SK-N-SH (cell line): ENCODE measurements around the gene ALDOB. TPM values are rescaled to one million over a fixed set of nuclear protein-coding genes. Genes with fewer than 3 reads are reported as not detected.

ENCODE experiments used
- CTCF ChIA-PET: fragments of 300-600, 350-600 bp; formaldehyde crosslinking; extraction: SDS; loops from one replicate; lab custom pipeline; 2021; lab: Yijun Ruan, JAX
- POLR2A ChIA-PET: fragments of 350-600 bp; sonication (Branson Sonifier 250); formaldehyde crosslinking; extraction: SDS; loops from one replicate; lab custom pipeline; 2020; ENCODE audit warnings: antibody characterized with exemption, inconsistent platforms; lab: Yijun Ruan, JAX
- DNase-seq: peaks from one replicate; pipeline ENCODE4 v3.0.0; 2012
- H2AFZ ChIP-seq: fragments of 200-600 bp; sonication (generic); 2 replicates; pipeline ENCODE4 v1.8.1; 2016; ENCODE audit warnings: antibody characterized with exemption, mild to moderate bottlenecking, low read depth
- H3F3A ChIP-seq: fragments of 200-600 bp; sonication (generic); replicated peaks from 2 replicates; pipeline ENCODE3; 2016; ENCODE audit warnings: antibody characterized with exemption, mild to moderate bottlenecking; ENCODE audit not compliant: insufficient read depth
- H3K27ac ChIP-seq, 2 experiments: fragments of 200-500 bp in 1 of 2; fragments of 200-600 bp in 1 of 2; sonication (Bioruptor generic) in 1 of 2; sonication (generic), shearing (Covaris generic) in 1 of 2; 2 replicates each; pipeline versions ENCODE4 v1.5.1 to v1.6.1; 2014 to 2016; ENCODE audit warnings: low read depth in 2 of 2, inconsistent platforms in 1 of 2, low read length in 1 of 2, mild to moderate bottlenecking in 1 of 2, mixed read lengths in 1 of 2
- H3K27me3 ChIP-seq: fragments of 200-600 bp; sonication (generic), shearing (Covaris generic); 2 replicates; pipeline ENCODE4 v1.6.1; 2016; ENCODE audit warnings: mixed run types; ENCODE audit not compliant: insufficient read depth
- H3K36me3 ChIP-seq, 2 experiments: fragments of 200-500 bp in 1 of 2; fragments of 200-600 bp in 1 of 2; sonication (Bioruptor generic) in 1 of 2; sonication (generic) in 1 of 2; replicated peaks in 1 of 2; 2 replicates each; pipeline versions ENCODE3 to v1.5.1; 2014 to 2016; ENCODE audit warnings: low read length in 1 of 2, mild to moderate bottlenecking in 1 of 2; ENCODE audit not compliant: insufficient read depth in 2 of 2, control insufficient read depth in 1 of 2
- H3K4me1 ChIP-seq, 2 experiments: fragments of 200-500 bp in 1 of 2; fragments of 200-600 bp in 1 of 2; sonication (Bioruptor generic) in 1 of 2; sonication (generic), shearing (Covaris generic) in 1 of 2; 2 replicates each; pipeline versions ENCODE4 v1.5.1 to v1.6.1; 2014 to 2016; ENCODE audit warnings: low read depth in 1 of 2, low read length in 1 of 2, mixed run types in 1 of 2; ENCODE audit not compliant: insufficient read depth in 2 of 2, control insufficient read depth in 1 of 2
- H3K4me2 ChIP-seq: fragments of 200-600 bp; sonication (generic), shearing (Covaris generic); 2 replicates; pipeline ENCODE4 v1.6.1; 2017; ENCODE audit warnings: mixed run types
- H3K4me3 ChIP-seq, 2 experiments: fragments of 200-500 bp in 1 of 2; fragments of 200-600 bp in 1 of 2; sonication (Bioruptor generic) in 1 of 2; sonication (generic), shearing (Covaris generic) in 1 of 2; 2 replicates each; pipeline versions ENCODE4 v1.5.1 to v1.8.1; 2014 to 2016; ENCODE audit warnings: low read depth in 2 of 2, inconsistent platforms in 1 of 2, low read length in 1 of 2, mild to moderate bottlenecking in 1 of 2, mixed read lengths in 1 of 2, moderate library complexity in 1 of 2
- H3K79me2 ChIP-seq: fragments of 200-600 bp; sonication (generic); 2 replicates; pipeline ENCODE4 v1.8.1; 2017; ENCODE audit warnings: mild to moderate bottlenecking; ENCODE audit not compliant: insufficient read depth
- H3K9ac ChIP-seq: fragments of 200-600 bp; sonication (generic); 2 replicates; pipeline ENCODE4 v1.6.1; 2017; ENCODE audit warnings: mixed run types
- H3K9me2 ChIP-seq: fragments of 200-600 bp; sonication (generic); 2 replicates; pipeline ENCODE4 v1.6.1; 2017; ENCODE audit warnings: mixed run types
- H3K9me3 ChIP-seq: fragments of 200-600 bp; sonication (generic); 2 replicates; pipeline ENCODE4 v1.6.1; 2017; ENCODE audit warnings: mixed run types, mild to moderate bottlenecking, moderate library complexity
- H4K20me1 ChIP-seq: fragments of 200-600 bp; sonication (generic); 2 replicates; pipeline ENCODE4 v1.6.1; 2017; ENCODE audit warnings: mild to moderate bottlenecking, mixed run types; ENCODE audit not compliant: insufficient read depth
- FOSL2 ChIP-seq: IDR thresholded peaks from 2 replicates; pipeline ENCODE4 v1.4.0; 2012; ENCODE audit warnings: low read depth, mild to moderate bottlenecking, moderate library complexity, borderline replicate concordance
- FOXJ3 ChIP-seq: sonication (generic); formaldehyde crosslinking; IDR thresholded peaks from 2 replicates; pipeline ENCODE4 v1.5.1; 2020; ENCODE audit warnings: mild to moderate bottlenecking, missing genetic modification reagents
- GABPA ChIP-seq: IDR thresholded peaks from 2 replicates; pipeline ENCODE4 v1.4.0; 2012; ENCODE audit warnings: low read depth, mild to moderate bottlenecking
- JUND ChIP-seq: IDR thresholded peaks from 2 replicates; pipeline ENCODE4 v1.4.0; 2012
- MXI1 ChIP-seq: IDR thresholded peaks from 2 replicates; pipeline ENCODE4 v1.6.1; 2012; ENCODE audit warnings: mild to moderate bottlenecking, low read depth, low read length, improper control_type of control experiment
- NFIC ChIP-seq: IDR thresholded peaks from 2 replicates; pipeline ENCODE4 v1.4.0; 2012; ENCODE audit warnings: borderline replicate concordance
- NRF1 ChIP-seq: IDR thresholded peaks from 2 replicates; pipeline ENCODE4 v1.6.1; 2012; ENCODE audit warnings: low read depth, mild to moderate bottlenecking, low read length
- POLR2AphosphoS5 ChIP-seq: IDR thresholded peaks from 2 replicates; pipeline ENCODE4 v1.6.1; 2012; ENCODE audit warnings: low read depth, low read length
- RCOR1 ChIP-seq: fragments of 150-350 bp; IDR thresholded peaks from 2 replicates; pipeline ENCODE4 v1.6.1; 2017; ENCODE audit warnings: antibody characterized with exemption, low read length
- RXRA ChIP-seq: IDR thresholded peaks from 2 replicates; pipeline ENCODE4 v1.4.0; 2012; ENCODE audit warnings: low read depth, mild to moderate bottlenecking, borderline replicate concordance
- TAF1 ChIP-seq: IDR thresholded peaks from 2 replicates; pipeline ENCODE4 v1.6.1; 2012; ENCODE audit warnings: low read depth, mild to moderate bottlenecking, low read length, moderate library complexity, borderline replicate concordance
- TCF12 ChIP-seq: IDR thresholded peaks from 2 replicates; pipeline ENCODE4 v1.4.0; 2012
- TEAD4 ChIP-seq: IDR thresholded peaks from 2 replicates; pipeline ENCODE4 v1.4.0; 2012; ENCODE audit warnings: mild to moderate bottlenecking, borderline replicate concordance; ENCODE audit not compliant: insufficient read depth
- WGBS: methylation state at CpG from one replicate; pipeline ENCODE4 v1.1.6; 2017; ENCODE audit warnings: low lambda C conversion rate; 5-methylcytosine and 5-hydroxymethylcytosine counted together
- polyA plus RNA-seq, 3 experiments: library from polyadenylated mRNA; depleted of rRNA; stranded (reverse); fragments of >200 nt; gene quantifications; 2 replicates each; pipeline ENCODE4 v1.2.3, GENCODE V29; 2012
- TF ChIP-seq, protein P1 (sequence below): IDR thresholded peaks from 2 replicates; pipeline ENCODE4 v1.4.0; 2012; ENCODE audit warnings: low read depth
- TF ChIP-seq, protein P2 (sequence below): IDR thresholded peaks from 2 replicates; pipeline ENCODE4 v1.6.1; 2012; ENCODE audit warnings: mild to moderate bottlenecking, low read depth, low read length, moderate library complexity
- TF ChIP-seq, protein P3 (sequence below): fragments of 150-350 bp; IDR thresholded peaks from 2 replicates; pipeline ENCODE4 v1.6.1; 2016; ENCODE audit warnings: mild to moderate bottlenecking, low read depth, low read length

ALDOB gene
- polyA plus RNA-seq, 1 of the 3 experiments (the other 2 are of a cell fraction), result not detected

DNA sequence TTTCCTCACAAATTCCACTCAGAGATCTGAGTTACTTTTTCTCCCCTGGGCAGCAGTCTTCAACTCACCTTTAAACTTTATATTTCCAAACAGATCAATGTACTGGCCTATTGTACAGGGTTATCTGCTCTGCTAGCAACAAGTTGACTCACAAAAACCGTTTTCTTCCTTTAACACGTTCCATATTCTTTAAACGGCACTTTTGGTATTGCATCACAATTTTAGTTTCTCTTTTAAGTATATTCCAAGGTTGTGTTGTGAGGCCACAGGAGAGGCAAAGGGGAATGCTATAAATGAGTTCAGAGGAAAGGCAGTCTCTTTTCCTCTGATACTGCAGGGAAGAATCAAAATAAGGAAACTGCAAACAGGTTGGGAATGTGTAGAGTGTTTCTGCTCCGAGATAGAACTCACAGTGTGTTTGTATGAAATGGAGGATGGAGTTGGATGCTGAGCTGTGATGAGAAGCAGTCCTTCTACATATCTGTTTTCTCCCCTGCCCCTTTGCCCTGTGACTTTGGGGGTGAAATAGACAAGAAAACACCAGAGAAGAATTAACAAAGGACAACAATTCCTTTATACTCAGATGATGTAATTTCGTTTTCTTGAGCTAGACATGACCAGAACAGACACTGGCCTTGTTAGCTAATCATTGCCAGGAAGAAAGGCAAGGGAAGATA lies 9.9 kb upstream of the ALDOB start (continued):
- no peak for TF ChIP-seq GABPA
- no peak for TF ChIP-seq POLR2AphosphoS5
- TF ChIP-seq, protein P1, sequence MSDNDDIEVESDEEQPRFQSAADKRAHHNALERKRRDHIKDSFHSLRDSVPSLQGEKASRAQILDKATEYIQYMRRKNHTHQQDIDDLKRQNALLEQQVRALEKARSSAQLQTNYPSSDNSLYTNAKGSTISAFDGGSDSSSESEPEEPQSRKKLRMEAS, result no peak
- TF ChIP-seq NFIC, result no peak

DNA sequence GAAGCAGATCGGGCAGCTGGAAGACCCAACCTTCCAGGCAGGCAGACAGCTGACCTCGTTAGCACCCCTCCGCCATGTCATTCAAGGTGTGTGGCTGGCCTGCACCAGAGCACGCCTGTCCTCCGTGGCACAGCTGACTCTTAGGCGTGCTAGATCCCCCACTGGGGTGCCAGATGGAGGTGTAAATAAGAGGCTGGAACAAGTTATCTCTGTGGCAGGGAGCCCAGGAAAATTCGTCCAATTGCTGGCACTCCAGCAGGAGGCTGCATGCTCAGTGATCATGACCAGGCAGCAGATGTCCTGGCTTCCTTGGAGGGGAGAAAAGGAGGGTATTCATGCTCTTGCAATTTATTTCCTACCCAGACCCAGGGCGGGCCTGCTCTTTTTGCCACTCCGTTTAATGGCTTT lies 7.8 kb upstream of the ALDOB start:
- Histone ChIP-seq H3K4me1 (peaks cover 0 to 4% of the 10 kb centered on the region in 2 experiments; a peak in 1 of 4 replicates), H3K4me3 (no peak overlapping the region), H3K9me3 (no peaks in the 10 kb centered on the region), H2AFZ (no peak overlapping the region), H3K9ac (no peak overlapping the region), H3K36me3 (no peaks in the 10 kb centered on the region), H3F3A (no peaks in the 10 kb centered on the region), H3K79me2 (no peaks in the 10 kb centered on the region), H3K27ac (no peak overlapping the region), H3K4me2 (no peak overlapping the region), H4K20me1 (no peaks in the 10 kb centered on the region), H3K9me2 (no peaks in the 10 kb centered on the region), H3K27me3 (no peaks in the 10 kb centered on the region)
- DNase-seq, result no peak
- TF ChIP-seq, protein P2, sequence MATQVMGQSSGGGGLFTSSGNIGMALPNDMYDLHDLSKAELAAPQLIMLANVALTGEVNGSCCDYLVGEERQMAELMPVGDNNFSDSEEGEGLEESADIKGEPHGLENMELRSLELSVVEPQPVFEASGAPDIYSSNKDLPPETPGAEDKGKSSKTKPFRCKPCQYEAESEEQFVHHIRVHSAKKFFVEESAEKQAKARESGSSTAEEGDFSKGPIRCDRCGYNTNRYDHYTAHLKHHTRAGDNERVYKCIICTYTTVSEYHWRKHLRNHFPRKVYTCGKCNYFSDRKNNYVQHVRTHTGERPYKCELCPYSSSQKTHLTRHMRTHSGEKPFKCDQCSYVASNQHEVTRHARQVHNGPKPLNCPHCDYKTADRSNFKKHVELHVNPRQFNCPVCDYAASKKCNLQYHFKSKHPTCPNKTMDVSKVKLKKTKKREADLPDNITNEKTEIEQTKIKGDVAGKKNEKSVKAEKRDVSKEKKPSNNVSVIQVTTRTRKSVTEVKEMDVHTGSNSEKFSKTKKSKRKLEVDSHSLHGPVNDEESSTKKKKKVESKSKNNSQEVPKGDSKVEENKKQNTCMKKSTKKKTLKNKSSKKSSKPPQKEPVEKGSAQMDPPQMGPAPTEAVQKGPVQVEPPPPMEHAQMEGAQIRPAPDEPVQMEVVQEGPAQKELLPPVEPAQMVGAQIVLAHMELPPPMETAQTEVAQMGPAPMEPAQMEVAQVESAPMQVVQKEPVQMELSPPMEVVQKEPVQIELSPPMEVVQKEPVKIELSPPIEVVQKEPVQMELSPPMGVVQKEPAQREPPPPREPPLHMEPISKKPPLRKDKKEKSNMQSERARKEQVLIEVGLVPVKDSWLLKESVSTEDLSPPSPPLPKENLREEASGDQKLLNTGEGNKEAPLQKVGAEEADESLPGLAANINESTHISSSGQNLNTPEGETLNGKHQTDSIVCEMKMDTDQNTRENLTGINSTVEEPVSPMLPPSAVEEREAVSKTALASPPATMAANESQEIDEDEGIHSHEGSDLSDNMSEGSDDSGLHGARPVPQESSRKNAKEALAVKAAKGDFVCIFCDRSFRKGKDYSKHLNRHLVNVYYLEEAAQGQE, result no peak
- TF ChIP-seq MXI1 (no peak), NRF1 (no peak), NFIC (no peak), TAF1 (no peak), FOSL2 (no peak), FOXJ3 (no peak)
- 58% methylated on average over 9 of the region's 9 CpGs for WGBS
- ChIA-PET POLR2A (no interaction called here), CTCF (interaction anchor here (0.7 to 2.4 kb wide), 2 partner anchors 15 to 62 kb away, joined by 3 to 13 read pairs; no protein-coding TSS in a partner anchor)

DNA sequence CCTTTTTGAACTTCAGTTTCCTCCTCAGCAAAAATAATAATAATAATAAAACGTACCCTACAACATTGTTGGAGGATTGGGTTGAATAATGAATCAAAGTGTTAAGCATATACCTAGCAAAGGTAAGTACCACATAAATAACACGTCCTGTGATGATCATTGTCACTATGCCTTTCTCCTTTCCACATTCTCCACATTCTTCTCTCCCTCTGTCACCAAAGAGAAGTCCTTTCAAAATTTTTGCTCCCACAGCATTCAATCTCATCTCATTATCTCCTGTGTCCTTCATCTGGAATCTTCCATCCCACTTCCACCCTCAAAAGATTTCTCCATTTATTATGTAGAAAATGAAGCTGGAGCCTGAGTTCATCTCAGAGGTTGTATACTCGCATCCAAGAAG lies 7.2 kb upstream of the ALDOB start:
- Histone ChIP-seq H3K4me3 (no peak overlapping the region), H3K27me3 (no peaks in the 10 kb centered on the region), H3K79me2 (no peaks in the 10 kb centered on the region), H2AFZ (no peak overlapping the region), H3K4me1 (peaks cover 0 to 4% of the 10 kb centered on the region in 2 experiments; a peak in 1 of 4 replicates), H3F3A (no peaks in the 10 kb centered on the region), H3K9me3 (no peaks in the 10 kb centered on the region), H3K9ac (no peak overlapping the region), H3K4me2 (no peak overlapping the region), H4K20me1 (no peaks in the 10 kb centered on the region), H3K9me2 (no peaks in the 10 kb centered on the region), H3K27ac (no peak overlapping the region), H3K36me3 (no peaks in the 10 kb centered on the region)
- ChIA-PET POLR2A (no interaction called here), CTCF (interaction anchor here (2.4 kb wide), 1 partner anchor 16 kb away, joined by 13 read pairs; no protein-coding TSS in a partner anchor)
- WGBS, result 12% methylated on average over 3 of the region's 3 CpGs
- no peak for DNase-seq
- TF ChIP-seq RXRA, result no peak
- TF ChIP-seq TEAD4, result no peak
- TF ChIP-seq POLR2AphosphoS5, result no peak
- TF ChIP-seq, protein P1, result no peak
- no peak for TF ChIP-seq TCF12
- no peak for TF ChIP-seq JUND
- TF ChIP-seq RCOR1, result no peak
- TF ChIP-seq TAF1, result no peak
- TF ChIP-seq, protein P3, sequence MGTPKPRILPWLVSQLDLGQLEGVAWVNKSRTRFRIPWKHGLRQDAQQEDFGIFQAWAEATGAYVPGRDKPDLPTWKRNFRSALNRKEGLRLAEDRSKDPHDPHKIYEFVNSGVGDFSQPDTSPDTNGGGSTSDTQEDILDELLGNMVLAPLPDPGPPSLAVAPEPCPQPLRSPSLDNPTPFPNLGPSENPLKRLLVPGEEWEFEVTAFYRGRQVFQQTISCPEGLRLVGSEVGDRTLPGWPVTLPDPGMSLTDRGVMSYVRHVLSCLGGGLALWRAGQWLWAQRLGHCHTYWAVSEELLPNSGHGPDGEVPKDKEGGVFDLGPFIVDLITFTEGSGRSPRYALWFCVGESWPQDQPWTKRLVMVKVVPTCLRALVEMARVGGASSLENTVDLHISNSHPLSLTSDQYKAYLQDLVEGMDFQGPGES, result no peak
